Tibial artery (tissue), 4 donors: ENCODE results near the gene GOLGA8J.
"Not testable (repeated sequence)": the region's sequence is repeated elsewhere in the genome, so short reads cannot be mapped to it uniquely, and the experiment has no call there.

Experiments used
- DNase-seq, 2 donors: peaks; one replicate each; pipeline ENCODE4 v3.0.0-alpha.2; 2019
- H3K27ac ChIP-seq, 2 donors: fragments of 200-600 bp; sonication (generic) in 1 of 2; 1 replicate in 1 of 2; 2 replicates in 1 of 2; pipeline ENCODE4 v1.5.1; 2018 to 2019; ENCODE audit warnings: mild to moderate bottlenecking in 1 of 2
- H3K27me3 ChIP-seq, 2 donors: fragments of 200-600 bp; sonication (generic) in 1 of 2; one replicate each; pipeline versions ENCODE4 v1.5.1 to v1.6.0; 2016 to 2019
- H3K36me3 ChIP-seq, 3 donors: fragments of 200-600 bp; sonication (generic) in 2 of 3; one replicate each; pipeline ENCODE4 v1.5.1; 2016 to 2019; ENCODE audit warnings: mild to moderate bottlenecking in 2 of 3
- H3K4me1 ChIP-seq, 4 donors: fragments of 200-600 bp; sonication (generic) in 2 of 4; 1 replicate in 3 of 4; 2 replicates in 1 of 4; pipeline ENCODE4 v1.5.1; 2016 to 2019
- H3K4me3 ChIP-seq, 2 donors: fragments of 200-600 bp; sonication (generic) in 1 of 2; 1 replicate in 1 of 2; 2 replicates in 1 of 2; pipeline ENCODE4 v1.5.1; 2018 to 2019; ENCODE audit warnings: mild to moderate bottlenecking in 2 of 2
- H3K9me3 ChIP-seq, 3 donors: fragments of 200-600 bp; sonication (generic) in 1 of 3; one replicate each; pipeline ENCODE4 v1.5.1; 2016 to 2019
- intact Hi-C: fragments of 100-400 bp; cut with DNase I; formaldehyde crosslinking; loops from one replicate; pipeline ENCODE4 v1.15.0; 2023; ENCODE audit warnings: low total_unique reads

GOLGA8J gene

DNA sequence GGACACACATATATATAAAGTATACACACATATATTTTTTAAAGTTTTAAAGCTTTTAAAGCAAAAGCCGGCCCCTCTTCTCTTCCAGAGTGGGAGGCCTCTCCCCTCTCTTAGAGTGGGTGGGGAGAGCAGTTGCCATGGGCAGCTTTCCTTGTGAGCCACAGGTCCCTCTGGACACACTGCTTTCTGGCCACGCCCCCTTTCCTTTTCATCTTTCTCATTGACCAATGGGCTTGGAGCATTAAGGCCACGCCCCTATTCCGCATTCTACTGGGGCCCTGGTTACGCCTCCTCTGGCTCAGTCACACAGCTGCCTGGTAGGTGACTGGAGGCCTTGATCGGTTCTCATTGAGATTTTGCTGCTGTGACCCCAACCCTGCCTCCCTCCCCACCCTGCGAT lies 52.0 kb downstream of the GOLGA8J start, which contains the start of gene GOLGA8T:
GOLGA8T (plus strand) TSS at position 301 of the 400 bp plus-strand sequence; CDS start at position 399, 98 bp downstream.
- intact Hi-C loops, H3K4me3 ChIP-seq, H3K27me3 ChIP-seq: not testable (repeated sequence)

More for the DNA sequence above, 52.0 kb downstream of the GOLGA8J start, which contains the start of gene GOLGA8T:
- DNase-seq, H3K4me1 ChIP-seq, H3K36me3 ChIP-seq, H3K9me3 ChIP-seq, H3K27ac ChIP-seq: not testable (repeated sequence)
